ENCODE data around the gene NRXN2.

Gene NRXN2

GRCh38 chr11:64710418-64711137, 12.4 kb downstream of the NRXN2 start:
- H3K36me3 ChIP-seq (ENCODE audit: control insufficient read depth in 2 of 2, insufficient read depth in 1 of 2, low read length in 2 of 2), result no peaks in the 10 kb centered on the region
- no peak overlapping the region for H3K27ac ChIP-seq (ENCODE audit: extremely low read depth, low read depth, low read length)

GRCh38 chr11:64705501-64705900, 17.5 kb downstream of the NRXN2 start:
- ChIA-PET CTCF (interaction anchor here (0.6 to 4.0 kb wide), 7 partner anchors 10 to 256 kb away, joined by 3 to 53 read pairs (median 4); no protein-coding TSS in a partner anchor), POLR2A (no interaction called here)
- H3K27ac ChIP-seq (ENCODE audit: extremely low read depth, low read depth, low read length), result no peak overlapping the region
- H3K9me3 ChIP-seq (ENCODE audit: control insufficient read depth, insufficient read depth, low read depth, low read length), result no peaks in the 10 kb centered on the region
- no peaks in the 10 kb centered on the region for H3K4me1 ChIP-seq (ENCODE audit: control insufficient read depth, insufficient read depth, low read length)
- H3K4me3 ChIP-seq (ENCODE audit: low read depth, low read length), result no peak overlapping the region
- H3K36me3 ChIP-seq (ENCODE audit: control insufficient read depth in 2 of 2, insufficient read depth in 1 of 2, low read length in 2 of 2), result no peaks in the 10 kb centered on the region
- TF ChIP-seq IKZF3 (tag by site-specific recombination; IDR thresholded peaks at IDR 0.05) (no peak), ZBTB17 (tag by site-specific recombination; IDR thresholded peaks at IDR 0.05) (0 out of 2 replicates have a peak, but pooled peaks have one; percentile 21)

More at GRCh38 chr11:64710418-64711137, 12.4 kb downstream of the NRXN2 start:
- Histone ChIP-seq H3K4me1 (ENCODE audit: control insufficient read depth, insufficient read depth, low read length) (no peaks in the 10 kb centered on the region), H3K4me3 (ENCODE audit: low read depth, low read length) (no peak overlapping the region), H3K9me3 (ENCODE audit: control insufficient read depth, insufficient read depth, low read depth, low read length) (no peaks in the 10 kb centered on the region)
- ChIA-PET POLR2A (no interaction called here), CTCF (interaction anchor here (0.6 to 4.2 kb wide), 2 partner anchors 22 to 356 kb away, joined by 4 to 30 read pairs; no protein-coding TSS in a partner anchor)
- no peak for TF ChIP-seq CTCF (tag by site-specific recombination; IDR thresholded peaks at IDR 0.05)
- TF ChIP-seq ZBTB48 (tag by site-specific recombination; IDR thresholded peaks at IDR 0.05), result peak; percentile 83
- TF ChIP-seq PRDM1 (tag by site-specific recombination; IDR thresholded peaks at IDR 0.05), result no peak
- TF ChIP-seq GLIS1 (tag by site-specific recombination; IDR thresholded peaks at IDR 0.05), result peak; percentile 16; the same call in 1 of the 2 replicates
- TF ChIP-seq ZNF366 (tag by site-specific recombination; conservative IDR thresholded peaks at IDR 0.05), result no peak
- TF ChIP-seq ZEB2 (tag by site-specific recombination; IDR thresholded peaks at IDR 0.05), result peak; percentile 26; the same call in 1 of the 2 replicates
- TF ChIP-seq ZNF114 (tag by site-specific recombination; IDR thresholded peaks at IDR 0.05), result no peak
- no peak for TF ChIP-seq EGR2 (tag by site-specific recombination; IDR thresholded peaks at IDR 0.05; ENCODE audit: low read depth)
- no peak for TF ChIP-seq ZNF335 (tag by site-specific recombination; conservative IDR thresholded peaks at IDR 0.05)
- TF ChIP-seq ZNF529 (tag by site-specific recombination; IDR thresholded peaks at IDR 0.05; ENCODE audit: insufficient replicate concordance), result no peak
- no peak for TF ChIP-seq REPIN1 (tag by site-specific recombination; IDR thresholded peaks at IDR 0.05; ENCODE audit: low read depth)
- no peak for TF ChIP-seq BCL11A (tag by site-specific recombination; IDR thresholded peaks at IDR 0.05; ENCODE audit: low read depth)
- no peak for TF ChIP-seq ZNF785 (tag by site-specific recombination; IDR thresholded peaks at IDR 0.05)
- TF ChIP-seq ZNF561 (tag by site-specific recombination; IDR thresholded peaks at IDR 0.05; ENCODE audit: borderline replicate concordance), result no peak
- 0 out of 2 replicates have a peak, but pooled peaks have one; percentile 25 for TF ChIP-seq ZNF600 (tag by site-specific recombination; IDR thresholded peaks at IDR 0.05)
- no peak for TF ChIP-seq ZNF510 (tag by site-specific recombination; IDR thresholded peaks at IDR 0.05; ENCODE audit: insufficient replicate concordance)
- no peak for TF ChIP-seq ZNF639 (tag by site-specific recombination; IDR thresholded peaks at IDR 0.05)
- TF ChIP-seq, protein P1, sequence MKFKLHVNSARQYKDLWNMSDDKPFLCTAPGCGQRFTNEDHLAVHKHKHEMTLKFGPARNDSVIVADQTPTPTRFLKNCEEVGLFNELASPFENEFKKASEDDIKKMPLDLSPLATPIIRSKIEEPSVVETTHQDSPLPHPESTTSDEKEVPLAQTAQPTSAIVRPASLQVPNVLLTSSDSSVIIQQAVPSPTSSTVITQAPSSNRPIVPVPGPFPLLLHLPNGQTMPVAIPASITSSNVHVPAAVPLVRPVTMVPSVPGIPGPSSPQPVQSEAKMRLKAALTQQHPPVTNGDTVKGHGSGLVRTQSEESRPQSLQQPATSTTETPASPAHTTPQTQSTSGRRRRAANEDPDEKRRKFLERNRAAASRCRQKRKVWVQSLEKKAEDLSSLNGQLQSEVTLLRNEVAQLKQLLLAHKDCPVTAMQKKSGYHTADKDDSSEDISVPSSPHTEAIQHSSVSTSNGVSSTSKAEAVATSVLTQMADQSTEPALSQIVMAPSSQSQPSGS (tag by site-specific recombination; IDR thresholded peaks at IDR 0.05; ENCODE audit: low read depth), result 0 out of 2 replicates have a peak, but pooled peaks have one; percentile 26
